ENCODE measurements around the gene KCNJ3. TPM values are rescaled to one million over a fixed set of nuclear protein-coding genes. Genes with fewer than 3 reads are reported as not detected.

Gene KCNJ3
- total RNA-seq, 3 donors from 2014 or later: 0.29 to 0.54 (median 0.38) TPM

DNA sequence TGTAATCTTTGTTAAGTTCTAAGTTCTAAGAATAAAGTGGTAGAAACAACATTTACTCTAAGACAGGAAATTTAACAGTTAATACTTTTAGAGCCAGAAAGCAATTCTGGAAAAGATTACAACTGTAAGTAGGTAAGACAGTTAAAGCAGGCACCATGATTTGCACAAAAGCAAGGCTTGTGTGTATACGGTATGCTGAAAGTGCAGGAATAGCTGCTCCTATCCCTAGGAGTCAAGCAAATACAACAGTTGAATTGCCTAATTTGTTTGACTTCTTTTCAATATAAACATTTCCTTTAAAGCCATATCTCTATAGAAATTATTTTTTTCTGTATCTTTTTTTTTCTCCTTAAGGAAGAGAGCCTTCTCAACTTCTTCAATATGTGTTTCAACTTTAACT, 116.4 kb downstream of the KCNJ3 start:
- Histone ChIP-seq H3K9me3 (no peaks in the 10 kb centered on the region), H3K4me3 (no peak overlapping the region), H3K36me3 (ENCODE audit: low read depth) (no peaks in the 10 kb centered on the region), H3K4me1 (ENCODE audit: low read depth) (no peaks in the 10 kb centered on the region)
- ATAC-seq: no peak
- intact Hi-C loops (cut with DNase I, micrococcal nuclease): no loop called here
- TF ChIP-seq, protein P1, sequence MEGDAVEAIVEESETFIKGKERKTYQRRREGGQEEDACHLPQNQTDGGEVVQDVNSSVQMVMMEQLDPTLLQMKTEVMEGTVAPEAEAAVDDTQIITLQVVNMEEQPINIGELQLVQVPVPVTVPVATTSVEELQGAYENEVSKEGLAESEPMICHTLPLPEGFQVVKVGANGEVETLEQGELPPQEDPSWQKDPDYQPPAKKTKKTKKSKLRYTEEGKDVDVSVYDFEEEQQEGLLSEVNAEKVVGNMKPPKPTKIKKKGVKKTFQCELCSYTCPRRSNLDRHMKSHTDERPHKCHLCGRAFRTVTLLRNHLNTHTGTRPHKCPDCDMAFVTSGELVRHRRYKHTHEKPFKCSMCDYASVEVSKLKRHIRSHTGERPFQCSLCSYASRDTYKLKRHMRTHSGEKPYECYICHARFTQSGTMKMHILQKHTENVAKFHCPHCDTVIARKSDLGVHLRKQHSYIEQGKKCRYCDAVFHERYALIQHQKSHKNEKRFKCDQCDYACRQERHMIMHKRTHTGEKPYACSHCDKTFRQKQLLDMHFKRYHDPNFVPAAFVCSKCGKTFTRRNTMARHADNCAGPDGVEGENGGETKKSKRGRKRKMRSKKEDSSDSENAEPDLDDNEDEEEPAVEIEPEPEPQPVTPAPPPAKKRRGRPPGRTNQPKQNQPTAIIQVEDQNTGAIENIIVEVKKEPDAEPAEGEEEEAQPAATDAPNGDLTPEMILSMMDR (IDR thresholded peaks at IDR 0.05): no peak
- no peak for DNase-seq

DNA sequence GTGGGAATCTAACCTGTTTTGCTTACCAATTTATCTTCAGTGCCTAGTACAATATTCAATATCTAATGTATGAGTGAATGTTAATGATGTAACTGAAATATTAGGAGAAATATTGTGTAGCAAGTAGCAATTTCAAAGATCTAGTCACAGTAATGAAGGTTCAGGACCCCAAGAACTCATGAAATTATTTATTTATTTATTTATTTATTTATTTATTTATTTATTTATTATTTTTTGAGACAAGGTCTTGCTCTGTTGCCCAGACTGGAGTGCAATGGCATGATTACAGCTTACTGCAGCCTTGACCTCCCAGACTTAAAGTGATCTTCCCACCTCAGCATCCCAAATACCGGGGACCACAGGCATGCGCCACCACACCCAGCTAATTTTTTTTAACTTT, 126.9 kb downstream of the KCNJ3 start:
- intact Hi-C loops (cut with DNase I, micrococcal nuclease): no loop called here
- Histone ChIP-seq H3K36me3 (ENCODE audit: low read depth) (no peaks in the 10 kb centered on the region), H3K9me3 (no peaks in the 10 kb centered on the region), H3K4me3 (no peak overlapping the region), H3K4me1 (ENCODE audit: low read depth) (no peaks in the 10 kb centered on the region)
- ATAC-seq (no peak), DNase-seq (no peak)
- TF ChIP-seq, protein P1 (IDR thresholded peaks at IDR 0.05): no peak

DNA sequence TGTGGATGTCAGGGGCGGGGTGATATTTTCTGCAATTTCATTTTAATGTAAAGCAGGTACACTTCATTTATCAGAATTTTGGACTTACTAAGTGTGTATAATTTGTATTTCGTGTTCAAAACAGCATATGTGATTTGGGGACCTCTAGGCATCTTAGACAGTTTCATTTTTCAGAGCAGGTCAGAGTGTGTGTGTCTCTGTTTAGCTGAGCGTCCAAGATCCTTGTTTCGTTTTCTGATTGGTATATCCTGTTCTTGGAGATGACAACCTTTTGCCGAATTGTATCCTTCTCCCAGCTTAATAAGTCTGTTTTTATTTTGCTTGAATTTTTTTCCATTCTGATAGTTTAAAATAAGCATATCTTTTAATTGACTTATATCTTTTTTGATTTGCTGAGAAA, 128.3 kb downstream of the KCNJ3 start:
- no peak overlapping the region for H3K4me3 ChIP-seq
- no peaks in the 10 kb centered on the region for H3K9me3 ChIP-seq
- H3K36me3 ChIP-seq (ENCODE audit: low read depth): no peaks in the 10 kb centered on the region
- TF ChIP-seq, protein P1 (IDR thresholded peaks at IDR 0.05): no peak
- DNase-seq (no peak), ATAC-seq (no peak)
- no peaks in the 10 kb centered on the region for H3K4me1 ChIP-seq (ENCODE audit: low read depth)
- intact Hi-C loops (cut with DNase I, micrococcal nuclease): no loop called here

DNA sequence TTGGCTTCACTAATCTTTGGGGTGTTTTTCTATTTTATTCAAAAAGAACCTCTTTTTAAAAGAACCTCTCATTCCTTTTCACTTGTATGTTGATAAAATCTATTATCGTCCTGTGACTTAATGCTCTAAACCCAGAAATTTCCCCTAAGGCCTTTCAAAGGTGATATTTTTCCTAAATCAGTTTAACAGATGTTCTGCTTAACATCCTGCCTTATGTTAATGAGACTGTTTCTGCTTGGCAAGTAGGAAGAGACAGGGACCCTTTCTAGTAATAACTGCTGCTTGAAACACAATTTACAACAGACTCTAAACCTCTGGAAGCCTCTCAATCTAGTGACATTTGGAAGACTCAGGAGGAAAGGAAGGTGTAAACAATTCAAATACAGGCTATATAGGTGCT, 128.8 kb downstream of the KCNJ3 start:
- no peaks in the 10 kb centered on the region for H3K9me3 ChIP-seq
- no peak for DNase-seq
- no peaks in the 10 kb centered on the region for H3K36me3 ChIP-seq (ENCODE audit: low read depth)
- no peak for ATAC-seq
- intact Hi-C loops (cut with DNase I, micrococcal nuclease): no loop called here
- TF ChIP-seq, protein P1 (IDR thresholded peaks at IDR 0.05): no peak
- H3K4me3 ChIP-seq: no peak overlapping the region
- H3K4me1 ChIP-seq (ENCODE audit: low read depth): no peaks in the 10 kb centered on the region

DNA sequence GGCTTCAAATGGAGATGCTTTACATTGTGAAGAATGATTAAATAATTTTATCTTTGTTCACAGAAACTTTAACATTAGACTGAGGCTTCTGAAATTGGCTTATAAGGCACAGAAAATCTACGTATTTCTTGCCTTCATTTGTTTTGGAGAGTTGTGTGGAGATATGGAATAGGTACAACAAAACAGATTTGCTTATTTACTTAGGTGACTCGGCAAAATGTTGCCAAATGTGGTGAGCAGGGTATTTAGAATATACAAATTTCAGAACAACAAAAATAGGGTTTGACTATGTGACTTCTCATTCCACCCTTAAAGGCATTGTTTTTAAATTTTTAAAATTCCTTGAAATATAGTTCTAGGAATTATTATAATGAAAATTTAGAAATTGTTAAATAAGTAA, 134.2 kb downstream of the KCNJ3 start:
- TF ChIP-seq, protein P1 (IDR thresholded peaks at IDR 0.05): no peak
- DNase-seq (no peak), ATAC-seq (no peak)
- intact Hi-C loops (cut with DNase I, micrococcal nuclease): no loop called here
- Histone ChIP-seq H3K36me3 (ENCODE audit: low read depth) (no peaks in the 10 kb centered on the region), H3K4me3 (no peak overlapping the region), H3K9me3 (no peaks in the 10 kb centered on the region), H3K4me1 (ENCODE audit: low read depth) (no peaks in the 10 kb centered on the region)

DNA sequence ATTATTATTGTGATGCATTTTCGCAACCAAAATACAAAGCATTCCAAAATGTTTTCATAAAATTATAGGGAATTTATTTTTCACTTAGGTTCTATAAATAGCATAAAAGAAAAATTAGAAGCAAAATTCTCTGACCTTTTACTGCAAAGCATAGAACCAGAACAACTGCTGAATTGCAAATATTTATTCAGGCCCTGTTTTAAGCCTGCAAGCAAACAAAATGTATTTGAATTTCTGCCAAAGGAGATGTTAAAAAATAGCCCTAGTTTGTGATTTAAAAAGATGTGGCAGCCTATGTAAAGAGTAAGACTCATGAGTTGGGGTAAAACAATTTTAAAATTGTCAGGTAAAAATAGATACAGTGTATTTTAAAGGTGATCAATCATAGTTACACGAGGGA, 138.1 kb downstream of the KCNJ3 start:
- H3K4me3 ChIP-seq: no peak overlapping the region
- H3K36me3 ChIP-seq (ENCODE audit: low read depth): no peaks in the 10 kb centered on the region
- ATAC-seq: no peak
- TF ChIP-seq, protein P1 (IDR thresholded peaks at IDR 0.05): no peak
- no peaks in the 10 kb centered on the region for H3K9me3 ChIP-seq
- no peak for DNase-seq
- intact Hi-C loops (cut with DNase I, micrococcal nuclease): no loop called here
- H3K4me1 ChIP-seq (ENCODE audit: low read depth): no peaks in the 10 kb centered on the region

Data from mucosa of descending colon (tissue), 3 donors.